Keratinocyte (primary cell): ENCODE data around the gene ENDOD1. TPM values are rescaled to one million over a fixed set of nuclear protein-coding genes. Genes with fewer than 3 reads are reported as not detected.

Experiments used
- DNase-seq: peaks from one replicate; pipeline ENCODE4 v3.0.0-alpha.2; 2011; ENCODE audit warnings: low read depth, missing footprints, low spot score
- FAIRE-seq: peaks from 2 replicates; lab custom pipeline; 2011; peaks lifted over from hg19 to GRCh38; lab: Jason Lieb, UNC
- H2AFZ ChIP-seq: 2 replicates; pipeline ENCODE4 v1.6.0; 2012; ENCODE audit warnings: low read length, control low read depth, inconsistent platforms; ENCODE audit not compliant: control insufficient read depth
- H3K27ac ChIP-seq: 2 replicates; pipeline ENCODE4 v1.5.1; 2011; ENCODE audit warnings: low read length; ENCODE audit not compliant: control insufficient read depth, insufficient read depth
- H3K27me3 ChIP-seq: 3 replicates; pipeline ENCODE4 v1.6.0; 2011; ENCODE audit warnings: low read length; ENCODE audit not compliant: control insufficient read depth, insufficient read depth; ENCODE audit errors: extremely low read depth
- H3K36me3 ChIP-seq, 2 experiments: 2 replicates in 1 of 2; 3 replicates in 1 of 2; pipeline ENCODE4 v1.5.1; 2011; ENCODE audit warnings: low read length in 2 of 2, mild to moderate bottlenecking in 1 of 2; ENCODE audit not compliant: control insufficient read depth in 2 of 2, insufficient read depth in 2 of 2; ENCODE audit errors: extremely low read depth in 1 of 2
- H3K4me1 ChIP-seq: 3 replicates; pipeline ENCODE4 v1.5.1; 2011; ENCODE audit warnings: low read length; ENCODE audit not compliant: control insufficient read depth, insufficient read depth; ENCODE audit errors: extremely low read depth
- H3K4me2 ChIP-seq: 3 replicates; pipeline ENCODE4 v1.6.0; 2011; ENCODE audit warnings: low read depth, low read length; ENCODE audit not compliant: control insufficient read depth, insufficient read depth; ENCODE audit errors: extremely low read depth
- H3K4me3 ChIP-seq, 3 experiments: fragments of 200-600 bp in 1 of 3; sonication (generic) in 1 of 3; 2 replicates in 2 of 3; 3 replicates in 1 of 3; pipeline ENCODE4 v1.5.1; 2011 to 2016; ENCODE audit warnings: low read length in 3 of 3, mild to moderate bottlenecking in 3 of 3, control low read depth in 2 of 3, inconsistent platforms in 1 of 3, low read depth in 1 of 3, mixed read lengths in 1 of 3, mixed run types in 1 of 3, moderate library complexity in 1 of 3; ENCODE audit not compliant: control insufficient read depth in 2 of 3, insufficient read depth in 2 of 3; ENCODE audit errors: extremely low read depth in 1 of 3
- H3K79me2 ChIP-seq: 2 replicates; pipeline ENCODE4 v1.6.0; 2012; ENCODE audit warnings: low read length; ENCODE audit not compliant: control insufficient read depth, insufficient read depth
- H3K9ac ChIP-seq: 3 replicates; pipeline ENCODE4 v1.6.0; 2011; ENCODE audit warnings: low read length; ENCODE audit not compliant: control insufficient read depth, insufficient read depth; ENCODE audit errors: extremely low read depth
- H3K9me1 ChIP-seq: 3 replicates; pipeline ENCODE4 v1.6.0; 2011; ENCODE audit warnings: low read length; ENCODE audit not compliant: control insufficient read depth, insufficient read depth; ENCODE audit errors: extremely low read depth
- H3K9me3 ChIP-seq: 2 replicates; pipeline ENCODE4 v1.5.1; 2012; ENCODE audit warnings: low read depth, low read length; ENCODE audit not compliant: control insufficient read depth
- H4K20me1 ChIP-seq: 3 replicates; pipeline ENCODE4 v1.6.0; 2011; ENCODE audit warnings: low read length; ENCODE audit not compliant: control insufficient read depth, insufficient read depth; ENCODE audit errors: extremely low read depth
- CTCF ChIP-seq, 3 experiments: IDR thresholded peaks in 1 of 3; conservative IDR thresholded peaks in 1 of 3; optimal IDR thresholded peaks in 1 of 3; 2 replicates in 2 of 3; 3 replicates in 1 of 3; pipeline versions ENCODE3 to v1.5.1; 2011; ENCODE audit warnings: low read length in 3 of 3, mild to moderate bottlenecking in 3 of 3, moderate library complexity in 2 of 3, control low read depth in 1 of 3, inconsistent platforms in 1 of 3; ENCODE audit not compliant: insufficient read depth in 2 of 3; ENCODE audit errors: extremely low read depth in 1 of 3
- EZH2 ChIP-seq: IDR thresholded peaks from one replicate; pipeline ENCODE4 v1.6.1; 2012; ENCODE audit warnings: inconsistent platforms, mild to moderate bottlenecking, low read length, moderate library complexity
- dilution Hi-C: fragments of 300-500 bp; cut with MboI; formaldehyde crosslinking; loops from one replicate; pipeline ENCODE4 v1.7.0; 2020; ENCODE audit warnings: low sequenced_read_pairs; ENCODE audit not compliant: extremely low pct_ligation_motif_present
- polyA plus RNA-seq, 5 experiments: library from polyadenylated mRNA; depleted of rRNA in 3 of 5; stranded (reverse) in 3 of 5; stranded (forward) in 1 of 5; unstranded in 1 of 5; fragments of >200 nt; gene quantifications; 1 replicate in 1 of 5; 2 replicates in 3 of 5; 3 replicates in 1 of 5; pipeline versions ENCODE4 v1.2.1 to v1.2.3, GENCODE V29; 2011 to 2012; ENCODE audit warnings: missing spikeins in 2 of 5, low read depth in 1 of 5, low replicate concordance in 1 of 5

Gene ENDOD1
- polyA plus RNA-seq, 1 donor (not counting 4 experiments of a cell fraction or from before 2014, with no cell fraction given), result 27.2 TPM

- peaks cover 12% of the 10 kb centered on the region for H3K79me2 ChIP-seq
- peak overlapping the region; percentile 57 for H3K27ac ChIP-seq
These were observed 29.9 kb downstream of the ENDOD1 start for GRCh38 chr11:95119361-95120060.

GRCh38 chr11:95121698-95122097, 32.1 kb downstream of the ENDOD1 start:
- H3K9me1 ChIP-seq, result peaks cover 2% of the 10 kb centered on the region
- no peak overlapping the region for H3K9ac ChIP-seq
- no peak overlapping the region for H3K27ac ChIP-seq
- no peak for FAIRE-seq
- H3K4me1 ChIP-seq, result peaks cover 29% of the 10 kb centered on the region
- dilution Hi-C loops, result no loop called here
- H3K9me3 ChIP-seq, result no peaks in the 10 kb centered on the region
- peaks cover 8% of the 10 kb centered on the region for H3K79me2 ChIP-seq
- H3K4me2 ChIP-seq, result no peak overlapping the region
- no peaks in the 10 kb centered on the region for H3K36me3 ChIP-seq
- no peak overlapping the region for H2AFZ ChIP-seq
- DNase-seq, result no peak
- no peak for TF ChIP-seq CTCF (optimal IDR thresholded peaks at IDR 0.05 in 1 of 3, IDR thresholded peaks at IDR 0.05 in 1 of 3, conservative IDR thresholded peaks at IDR 0.05 in 1 of 3; ENCODE audit: extremely low read depth in 1 of 3, insufficient read depth in 2 of 3, low read length in 3 of 3)
- no peak for TF ChIP-seq EZH2
- H3K4me3 ChIP-seq, result no peak overlapping the region
- no peaks in the 10 kb centered on the region for H4K20me1 ChIP-seq
- H3K27me3 ChIP-seq, result no peaks in the 10 kb centered on the region

More at GRCh38 chr11:95119361-95120060, 29.9 kb downstream of the ENDOD1 start:
- Histone ChIP-seq H3K27me3 (no peaks in the 10 kb centered on the region), H3K36me3 (no peaks in the 10 kb centered on the region), H3K4me2 (peak overlapping the region; percentile 56), H3K4me3 (no peak overlapping the region), H3K9me3 (no peaks in the 10 kb centered on the region), H3K4me1 (peaks cover 29% of the 10 kb centered on the region), H3K9me1 (peaks cover 2% of the 10 kb centered on the region), H2AFZ (no peak overlapping the region), H3K9ac (peak overlapping the region; percentile 28), H4K20me1 (no peaks in the 10 kb centered on the region)
- dilution Hi-C loops, result no loop called here
- no peak for TF ChIP-seq EZH2
- TF ChIP-seq CTCF (optimal IDR thresholded peaks at IDR 0.05 in 1 of 3, IDR thresholded peaks at IDR 0.05 in 1 of 3, conservative IDR thresholded peaks at IDR 0.05 in 1 of 3; ENCODE audit: extremely low read depth in 1 of 3, insufficient read depth in 2 of 3, low read length in 3 of 3), result peak in 1 of 3 experiments; percentile 2
- DNase-seq, result peak; percentile 44
- peak; percentile 79 for FAIRE-seq
